Trophoblast cell (in vitro differentiated cells and primary cell): ENCODE data around the gene TNFSF15. TPM values are rescaled to one million over a fixed set of nuclear protein-coding genes. Genes with fewer than 3 reads are reported as not detected.

ENCODE experiments used
- DNase-seq, 2 donors: peaks; one replicate each; pipeline ENCODE4 v3.0.0-alpha.2; 2016
- H2AFZ ChIP-seq: 2 replicates; pipeline ENCODE4 v1.6.1; 2013; ENCODE audit warnings: low read length, moderate library complexity, mild to moderate bottlenecking; ENCODE audit not compliant: insufficient read depth, poor library complexity
- H2AK5ac ChIP-seq: 2 replicates; pipeline ENCODE4 v1.6.1; 2013; ENCODE audit warnings: mild to moderate bottlenecking, low read length
- H2BK120ac ChIP-seq: 2 replicates; pipeline ENCODE4 v1.6.1; 2013; ENCODE audit warnings: low read length, mild to moderate bottlenecking, moderate library complexity; ENCODE audit not compliant: insufficient read depth, poor library complexity
- H2BK12ac ChIP-seq: 2 replicates; pipeline ENCODE4 v1.6.1; 2013; ENCODE audit warnings: mild to moderate bottlenecking, low read length, moderate library complexity
- H2BK5ac ChIP-seq: 2 replicates; pipeline ENCODE4 v1.6.1; 2013; ENCODE audit warnings: low read length, low read depth, moderate library complexity, mild to moderate bottlenecking; ENCODE audit not compliant: poor library complexity
- H3K14ac ChIP-seq: 2 replicates; pipeline ENCODE4 v1.6.1; 2013; ENCODE audit warnings: mild to moderate bottlenecking, low read length
- H3K18ac ChIP-seq: 2 replicates; pipeline ENCODE4 v1.6.1; 2013; ENCODE audit warnings: mild to moderate bottlenecking, low read length
- H3K23ac ChIP-seq: 2 replicates; pipeline ENCODE4 v1.6.1; 2013; ENCODE audit warnings: low read length
- H3K27ac ChIP-seq: 2 replicates; pipeline ENCODE4 v1.5.1; 2013; ENCODE audit warnings: low read depth, mild to moderate bottlenecking, inconsistent platforms, low read length, moderate library complexity
- H3K27me3 ChIP-seq: 2 replicates; pipeline ENCODE4 v1.6.1; 2013; ENCODE audit warnings: inconsistent platforms, mild to moderate bottlenecking, low read length, moderate library complexity; ENCODE audit not compliant: insufficient read depth
- H3K36me3 ChIP-seq, 2 experiments: 1 replicate in 1 of 2; 2 replicates in 1 of 2; pipeline ENCODE4 v1.6.1; 2013; ENCODE audit warnings: low read length in 2 of 2, mild to moderate bottlenecking in 2 of 2, moderate library complexity in 1 of 2; ENCODE audit not compliant: insufficient read depth in 2 of 2, control insufficient read depth in 1 of 2
- H3K4ac ChIP-seq: 2 replicates; pipeline ENCODE4 v1.6.1; 2013; ENCODE audit warnings: low read depth, mild to moderate bottlenecking, low read length, moderate library complexity
- H3K4me1 ChIP-seq, 2 experiments: 1 replicate in 1 of 2; 2 replicates in 1 of 2; pipeline ENCODE4 v1.6.1; 2013; ENCODE audit warnings: low read length in 2 of 2, mild to moderate bottlenecking in 2 of 2, moderate library complexity in 1 of 2; ENCODE audit not compliant: insufficient read depth in 2 of 2, control insufficient read depth in 1 of 2
- H3K4me2 ChIP-seq: 2 replicates; pipeline ENCODE4 v1.6.1; 2013; ENCODE audit warnings: inconsistent platforms, mild to moderate bottlenecking, low read length, moderate library complexity
- H3K4me3 ChIP-seq: 2 replicates; pipeline ENCODE4 v1.5.1; 2013; ENCODE audit warnings: mild to moderate bottlenecking, low read depth, low read length, inconsistent platforms
- H3K79me1 ChIP-seq: one replicate; pipeline ENCODE4 v1.6.1; 2013; ENCODE audit warnings: low read length
- H3K79me2 ChIP-seq: 2 replicates; pipeline ENCODE4 v1.6.1; 2013; ENCODE audit warnings: low read length, mild to moderate bottlenecking; ENCODE audit not compliant: control insufficient read depth, insufficient read depth, poor library complexity
- H3K9ac ChIP-seq: 2 replicates; pipeline ENCODE4 v1.6.1; 2013; ENCODE audit warnings: mild to moderate bottlenecking, low read length
- H3K9me3 ChIP-seq: 2 replicates; pipeline ENCODE4 v1.6.1; 2013; ENCODE audit warnings: low read depth, mild to moderate bottlenecking, control low read depth, inconsistent platforms, low read length; ENCODE audit not compliant: insufficient read depth
- H4K12ac ChIP-seq: 2 replicates; pipeline ENCODE4 v1.6.1; 2013; ENCODE audit warnings: low read depth, mild to moderate bottlenecking, low read length, moderate library complexity
- H4K8ac ChIP-seq: 2 replicates; pipeline ENCODE4 v1.6.1; 2013; ENCODE audit warnings: low read depth, mild to moderate bottlenecking, low read length, moderate library complexity
- H4K91ac ChIP-seq: one replicate; pipeline ENCODE4 v1.6.1; 2013; ENCODE audit warnings: low read depth, mild to moderate bottlenecking, low read length, moderate library complexity
- WGBS: extraction: QIAGEN DNeasy Blood & Tissue Kit; methylation state at CpG from one replicate; pipeline ENCODE4 v1.1.7; 2013; ENCODE audit warnings: missing lambda C conversion rate; ENCODE audit not compliant: insufficient read length, insufficient coverage; ENCODE audit errors: extremely low coverage; 5-methylcytosine and 5-hydroxymethylcytosine counted together
- polyA plus RNA-seq: library from polyadenylated mRNA; stranded (reverse); fragments of 200-250 nt; gene quantifications from 2 replicates; pipeline ENCODE4 v1.2.3, GENCODE V29; 2013

Gene TNFSF15
- polyA plus RNA-seq, result 9.4 and 10.8 TPM in 2 replicates

GRCh38 chr9:114805670-114806525 is at the start of gene TNFSF15:
TNFSF15 (minus strand) TSS chr9:114806039; CDS start chr9:114806012, 27 bp downstream.
- Histone ChIP-seq H2AK5ac (peak within 1 kb of the TSS; percentile 65), H3K36me3 (peaks cover 2 to 3% of the 10 kb centered on the region in 2 experiments), H2BK120ac (peak within 1 kb of the TSS; percentile 25), H3K18ac (peak within 1 kb of the TSS; percentile 13), H2BK5ac (no peak within 1 kb of the TSS), H2BK12ac (peak within 1 kb of the TSS; percentile 92), H3K79me1 (peaks cover 22% of the 10 kb centered on the region), H3K79me2 (peaks cover 3% of the 10 kb centered on the region), H4K12ac (no peak within 1 kb of the TSS), H3K27ac (peak within 1 kb of the TSS; percentile 59), H3K27me3 (no peaks in the 10 kb centered on the region), H4K91ac (peak within 1 kb of the TSS; percentile 4), H3K14ac (peak within 1 kb of the TSS; percentile 5), H3K4me2 (peak within 1 kb of the TSS; percentile 43), H3K4ac (no peak within 1 kb of the TSS), H3K23ac (no peak within 1 kb of the TSS), H2AFZ (no peak within 1 kb of the TSS), H3K9me3 (no peaks in the 10 kb centered on the region), H4K8ac (peak within 1 kb of the TSS; percentile 11), H3K9ac (peak within 1 kb of the TSS; percentile 8), H3K4me3 (peak within 1 kb of the TSS; percentile 53), H3K4me1 (peaks cover 28 to 30% of the 10 kb centered on the region in 2 experiments)
- no CpG with 5 or more reads among the region's 8 CpGs for WGBS
- peak; percentile 14 to 18 for DNase-seq

- Histone ChIP-seq H4K91ac (no peak overlapping the region), H4K12ac (no peak overlapping the region), H3K4me2 (no peak overlapping the region), H3K14ac (no peak overlapping the region), H3K9ac (no peak overlapping the region), H3K4ac (no peak overlapping the region), H3K4me3 (no peak overlapping the region), H3K27ac (no peak overlapping the region), H2BK5ac (no peak overlapping the region), H3K79me1 (no peaks in the 10 kb centered on the region), H3K18ac (no peak overlapping the region), H3K4me1 (no peaks in the 10 kb centered on the region), H3K79me2 (no peaks in the 10 kb centered on the region), H3K9me3 (no peaks in the 10 kb centered on the region), H2BK12ac (no peak overlapping the region), H2AFZ (no peak overlapping the region), H3K23ac (no peak overlapping the region), H2AK5ac (no peak overlapping the region), H2BK120ac (no peak overlapping the region), H4K8ac (no peak overlapping the region), H3K36me3 (no peaks in the 10 kb centered on the region), H3K27me3 (no peaks in the 10 kb centered on the region)
- DNase-seq, result no peak
- no CpG with 5 or more reads among the region's 2 CpGs for WGBS
Observed at GRCh38 chr9:114855488-114855887, 49.6 kb upstream of the TNFSF15 start.

GRCh38 chr9:114854736-114855355 is 49.0 kb upstream of the TNFSF15 start:
- H3K4me3 ChIP-seq, result no peak overlapping the region
- no peak for DNase-seq
- H3K27me3 ChIP-seq, result no peaks in the 10 kb centered on the region
- no peaks in the 10 kb centered on the region for H3K4me1 ChIP-seq
- H3K4ac ChIP-seq, result no peak overlapping the region
- H3K9me3 ChIP-seq, result no peaks in the 10 kb centered on the region
- no peak overlapping the region for H4K91ac ChIP-seq
- H2BK12ac ChIP-seq, result no peak overlapping the region
- no peak overlapping the region for H3K4me2 ChIP-seq
- no peak overlapping the region for H4K12ac ChIP-seq
- H2BK120ac ChIP-seq, result no peak overlapping the region
- WGBS, result no CpG with 5 or more reads among the region's 7 CpGs
- H3K23ac ChIP-seq, result no peak overlapping the region
- no peak overlapping the region for H3K18ac ChIP-seq
- H3K79me1 ChIP-seq, result no peaks in the 10 kb centered on the region
- no peak overlapping the region for H2BK5ac ChIP-seq
- H3K79me2 ChIP-seq, result no peaks in the 10 kb centered on the region
- no peak overlapping the region for H4K8ac ChIP-seq
- no peak overlapping the region for H2AFZ ChIP-seq
- no peak overlapping the region for H3K9ac ChIP-seq
- H3K36me3 ChIP-seq, result no peaks in the 10 kb centered on the region
- H3K27ac ChIP-seq, result no peak overlapping the region
- no peak overlapping the region for H2AK5ac ChIP-seq
- no peak overlapping the region for H3K14ac ChIP-seq

DNA sequence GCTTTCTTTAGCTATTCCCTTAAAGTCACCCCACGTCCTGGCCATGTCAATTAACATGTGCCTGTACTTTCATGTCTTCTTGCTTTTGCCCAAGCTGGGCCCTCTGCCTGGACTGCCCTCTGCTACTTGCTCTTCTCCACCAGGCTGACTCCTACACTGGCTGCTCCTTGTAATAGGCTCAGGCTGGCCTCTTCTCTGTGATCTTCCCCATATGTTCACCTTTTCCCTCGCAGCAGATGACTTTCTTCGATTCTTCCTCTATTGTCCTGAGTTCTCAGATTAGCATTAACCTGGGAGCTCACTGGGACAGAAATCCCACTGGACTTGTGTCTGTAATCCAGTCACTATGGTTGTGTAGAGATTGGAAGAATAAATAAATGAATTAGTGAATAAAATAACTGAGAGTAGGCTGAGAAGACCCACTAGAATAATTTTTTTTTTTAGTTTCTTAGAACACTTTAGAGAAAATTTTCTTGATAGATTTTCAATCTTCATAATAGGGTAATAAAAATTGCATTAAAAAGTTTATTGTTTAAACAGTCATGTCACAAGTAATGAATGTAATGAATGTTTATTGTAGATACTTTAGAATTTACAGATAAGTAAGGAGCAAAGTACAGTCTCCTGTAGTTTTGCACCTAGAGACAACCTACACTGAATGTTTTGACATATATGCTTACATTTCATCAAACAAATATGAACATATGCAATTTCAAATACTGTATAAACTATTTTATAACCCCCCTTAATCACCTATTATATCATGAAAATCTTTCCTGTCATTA is 47.4 kb upstream of the TNFSF15 start:
- Histone ChIP-seq H3K9ac (no peak overlapping the region), H3K18ac (no peak overlapping the region), H3K4ac (no peak overlapping the region), H3K9me3 (no peaks in the 10 kb centered on the region), H3K27me3 (no peaks in the 10 kb centered on the region), H2BK120ac (no peak overlapping the region), H3K23ac (no peak overlapping the region), H4K91ac (no peak overlapping the region), H3K36me3 (no peaks in the 10 kb centered on the region), H2AK5ac (no peak overlapping the region), H2BK5ac (no peak overlapping the region), H3K14ac (no peak overlapping the region), H3K4me3 (no peak overlapping the region), H3K79me1 (no peaks in the 10 kb centered on the region), H2BK12ac (no peak overlapping the region), H2AFZ (no peak overlapping the region), H3K79me2 (no peaks in the 10 kb centered on the region), H4K8ac (no peak overlapping the region), H3K4me2 (no peak overlapping the region), H4K12ac (no peak overlapping the region), H3K4me1 (no peaks in the 10 kb centered on the region), H3K27ac (no peak overlapping the region)
- no CpG with 5 or more reads among the region's 3 CpGs for WGBS
- DNase-seq, result no peak
